ENCODE data around the gene HSDL2. TPM values are rescaled to one million over a fixed set of nuclear protein-coding genes. Genes with fewer than 3 reads are reported as not detected.
"Not testable (repeated sequence)": the region's sequence is repeated elsewhere in the genome, so short reads cannot be mapped to it uniquely, and the experiment has no call there.

The HSDL2 gene
- total RNA-seq, 1 donor from 2014 or later, result 15.2 TPM

DNA sequence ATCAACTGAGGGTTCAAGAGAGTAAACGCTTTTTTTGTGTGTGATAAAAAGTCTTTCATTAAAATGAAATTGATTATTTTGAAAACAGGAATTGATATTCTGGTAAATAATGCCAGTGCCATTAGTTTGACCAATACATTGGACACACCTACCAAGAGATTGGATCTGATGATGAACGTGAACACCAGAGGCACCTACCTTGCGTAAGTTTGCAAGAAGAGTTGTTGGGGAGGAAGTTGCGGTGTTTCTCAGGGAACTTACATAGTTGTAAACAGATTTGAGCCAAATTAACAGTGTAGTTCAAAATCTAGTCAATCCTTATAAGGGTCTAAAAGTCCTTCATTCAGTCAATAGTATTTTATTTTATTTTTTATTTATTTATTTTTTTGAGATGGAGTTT, 28.9 kb downstream of the HSDL2 start:
- no peaks in the 10 kb centered on the region for H3K27me3 ChIP-seq (ENCODE audit: control insufficient read depth, insufficient read depth, low read length)
- no peak overlapping the region for H3K4me3 ChIP-seq (ENCODE audit: low read depth, low read length)
- no peak for DNase-seq (ENCODE audit: low read depth)

DNA sequence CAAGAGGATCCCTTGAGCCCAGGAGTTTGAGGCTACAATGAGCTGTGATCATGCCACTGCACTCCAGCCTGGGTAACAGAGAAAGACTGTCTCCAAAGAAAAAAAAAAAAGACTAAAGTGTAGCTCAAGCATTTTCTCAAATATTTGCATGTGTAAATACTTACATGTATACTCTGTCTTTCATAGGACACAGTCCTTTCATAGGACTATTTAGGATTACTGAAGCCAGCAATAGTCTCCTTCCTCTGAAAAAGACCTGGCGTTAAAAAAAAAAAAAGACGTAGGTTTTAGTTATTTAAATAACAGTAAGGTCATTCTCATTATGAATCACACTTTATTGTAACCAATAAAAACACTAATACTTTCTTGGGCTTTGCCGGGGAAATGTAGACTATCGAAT, 29.9 kb downstream of the HSDL2 start:
- Histone ChIP-seq H3K36me3 (ENCODE audit: control insufficient read depth, insufficient read depth, low read length) (no peaks in the 10 kb centered on the region), H3K4me3 (ENCODE audit: low read depth, low read length) (no peak overlapping the region), H3K27me3 (ENCODE audit: control insufficient read depth, insufficient read depth, low read length) (no peaks in the 10 kb centered on the region)
- TF ChIP-seq, protein P1, sequence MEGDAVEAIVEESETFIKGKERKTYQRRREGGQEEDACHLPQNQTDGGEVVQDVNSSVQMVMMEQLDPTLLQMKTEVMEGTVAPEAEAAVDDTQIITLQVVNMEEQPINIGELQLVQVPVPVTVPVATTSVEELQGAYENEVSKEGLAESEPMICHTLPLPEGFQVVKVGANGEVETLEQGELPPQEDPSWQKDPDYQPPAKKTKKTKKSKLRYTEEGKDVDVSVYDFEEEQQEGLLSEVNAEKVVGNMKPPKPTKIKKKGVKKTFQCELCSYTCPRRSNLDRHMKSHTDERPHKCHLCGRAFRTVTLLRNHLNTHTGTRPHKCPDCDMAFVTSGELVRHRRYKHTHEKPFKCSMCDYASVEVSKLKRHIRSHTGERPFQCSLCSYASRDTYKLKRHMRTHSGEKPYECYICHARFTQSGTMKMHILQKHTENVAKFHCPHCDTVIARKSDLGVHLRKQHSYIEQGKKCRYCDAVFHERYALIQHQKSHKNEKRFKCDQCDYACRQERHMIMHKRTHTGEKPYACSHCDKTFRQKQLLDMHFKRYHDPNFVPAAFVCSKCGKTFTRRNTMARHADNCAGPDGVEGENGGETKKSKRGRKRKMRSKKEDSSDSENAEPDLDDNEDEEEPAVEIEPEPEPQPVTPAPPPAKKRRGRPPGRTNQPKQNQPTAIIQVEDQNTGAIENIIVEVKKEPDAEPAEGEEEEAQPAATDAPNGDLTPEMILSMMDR (IDR thresholded peaks at IDR 0.05; ENCODE audit: insufficient read depth, low read length, poor library complexity, severe bottlenecking), result no peak
- DNase-seq (ENCODE audit: low read depth), result no peak

More for the DNA sequence above, 28.9 kb downstream of the HSDL2 start:
- no peaks in the 10 kb centered on the region for H3K36me3 ChIP-seq (ENCODE audit: control insufficient read depth, insufficient read depth, low read length)
- TF ChIP-seq, protein P1 (IDR thresholded peaks at IDR 0.05; ENCODE audit: insufficient read depth, low read length, poor library complexity, severe bottlenecking), result no peak

DNA sequence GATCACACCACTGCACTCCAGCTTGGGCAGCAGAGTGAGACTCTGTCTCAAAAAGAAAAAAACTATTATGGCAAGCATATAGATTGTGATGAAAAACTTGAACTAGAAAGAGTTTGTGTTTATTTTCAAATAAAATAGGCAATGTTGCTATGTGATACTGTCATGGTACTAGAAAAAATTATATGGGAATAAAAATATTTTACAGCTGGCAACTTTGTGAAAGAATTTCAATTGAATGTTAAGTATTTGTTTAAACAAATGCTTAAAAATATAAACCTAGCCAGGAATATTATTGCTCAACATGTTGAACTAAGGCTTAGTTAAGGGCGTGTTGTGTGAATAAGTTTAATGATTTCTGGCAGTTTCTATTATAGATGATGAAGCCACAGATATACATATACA, 31.7 kb downstream of the HSDL2 start:
- DNase-seq (ENCODE audit: low read depth), result no peak
- TF ChIP-seq, protein P1 (IDR thresholded peaks at IDR 0.05; ENCODE audit: insufficient read depth, low read length, poor library complexity, severe bottlenecking), result no peak
- H3K4me3 ChIP-seq (ENCODE audit: low read depth, low read length), result no peak overlapping the region

DNA sequence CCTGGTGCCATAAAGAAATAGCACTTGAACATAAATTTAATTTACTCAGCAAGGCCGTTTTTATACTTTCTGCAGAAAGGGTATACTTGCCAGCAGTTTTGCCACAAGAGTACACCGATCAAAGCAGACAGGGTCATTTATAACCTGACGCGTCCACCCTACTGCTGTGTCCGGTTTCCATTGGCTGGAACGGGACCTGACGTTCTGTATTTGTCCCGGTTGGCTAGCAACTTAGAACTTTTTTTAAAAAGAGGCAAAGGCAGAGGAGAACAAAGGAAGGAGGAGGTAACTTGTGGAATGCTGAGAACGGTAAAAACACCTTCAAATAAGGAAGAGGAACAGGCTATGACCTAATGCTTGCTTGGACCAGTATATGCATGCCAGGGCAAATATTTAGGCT, 33.8 kb downstream of the HSDL2 start:
- H3K36me3 ChIP-seq (ENCODE audit: control insufficient read depth, insufficient read depth, low read length); H3K4me3 ChIP-seq (ENCODE audit: low read depth, low read length); H3K27me3 ChIP-seq (ENCODE audit: control insufficient read depth, insufficient read depth, low read length); DNase-seq (ENCODE audit: low read depth): not testable (repeated sequence)

More for the DNA sequence above, 31.7 kb downstream of the HSDL2 start:
- Histone ChIP-seq H3K27me3 (ENCODE audit: control insufficient read depth, insufficient read depth, low read length) (no peaks in the 10 kb centered on the region), H3K36me3 (ENCODE audit: control insufficient read depth, insufficient read depth, low read length) (no peaks in the 10 kb centered on the region)

DNA sequence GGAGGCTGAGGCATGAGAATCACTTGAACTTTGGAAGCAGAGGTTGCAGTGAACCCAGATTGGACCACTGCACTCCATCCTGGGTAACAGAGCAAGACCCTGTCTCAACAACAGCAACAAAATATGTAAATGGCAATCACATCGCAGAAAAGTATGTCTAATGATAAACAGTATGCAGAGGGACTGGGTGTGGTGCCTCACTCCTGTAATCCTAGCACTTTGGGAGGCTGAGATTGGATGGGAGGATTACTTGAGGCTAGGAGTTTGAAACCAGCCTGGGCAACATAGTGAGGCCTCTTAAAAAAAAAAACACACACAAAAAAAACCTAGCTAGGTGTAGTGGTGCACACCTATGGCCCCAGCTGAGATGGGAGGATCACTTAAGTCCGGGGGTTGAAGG, 40.3 kb downstream of the HSDL2 start:
- Histone ChIP-seq H3K4me3 (ENCODE audit: low read depth, low read length) (no peak overlapping the region), H3K27me3 (ENCODE audit: control insufficient read depth, insufficient read depth, low read length) (no peaks in the 10 kb centered on the region), H3K36me3 (ENCODE audit: control insufficient read depth, insufficient read depth, low read length) (no peaks in the 10 kb centered on the region)
- DNase-seq (ENCODE audit: low read depth), result no peak
- TF ChIP-seq, protein P1 (IDR thresholded peaks at IDR 0.05; ENCODE audit: insufficient read depth, low read length, poor library complexity, severe bottlenecking), result no peak

DNA sequence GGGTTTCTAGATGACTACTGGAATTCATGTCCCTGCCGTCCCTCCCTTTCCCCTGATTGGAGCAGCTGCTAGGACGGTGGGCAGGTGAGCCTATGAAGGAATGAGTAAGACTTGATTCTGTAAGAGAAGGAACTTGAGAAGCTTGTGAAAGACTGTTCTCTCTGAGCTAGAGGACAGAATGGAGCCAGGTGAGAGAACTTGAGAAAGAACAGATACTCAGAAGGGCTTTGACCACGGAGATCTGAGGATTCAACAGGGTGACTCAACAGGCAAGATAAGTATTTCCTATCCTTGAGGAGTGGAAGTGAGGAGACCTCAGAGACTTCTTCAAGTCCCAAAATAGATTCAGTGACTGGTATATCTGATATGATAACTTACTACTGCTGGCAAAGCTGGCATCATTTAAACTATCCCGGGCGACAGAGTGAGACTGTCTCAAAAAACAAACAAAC, 41.9 kb downstream of the HSDL2 start:
- Histone ChIP-seq H3K4me3 (ENCODE audit: low read depth, low read length) (no peak overlapping the region), H3K27me3 (ENCODE audit: control insufficient read depth, insufficient read depth, low read length) (no peaks in the 10 kb centered on the region), H3K36me3 (ENCODE audit: control insufficient read depth, insufficient read depth, low read length) (no peaks in the 10 kb centered on the region)
- TF ChIP-seq, protein P1 (IDR thresholded peaks at IDR 0.05; ENCODE audit: insufficient read depth, low read length, poor library complexity, severe bottlenecking), result no peak
- no peak for DNase-seq (ENCODE audit: low read depth)

Data from kidney epithelial cell (primary cell).